ENCODE results near the gene CLCF1. TPM values are rescaled to one million over a fixed set of nuclear protein-coding genes. Genes with fewer than 3 reads are reported as not detected.

The CLCF1 gene
- total RNA-seq, 3 donors from 2014 or later, result 3.2 to 11.1 (median 10.2) TPM

DNA sequence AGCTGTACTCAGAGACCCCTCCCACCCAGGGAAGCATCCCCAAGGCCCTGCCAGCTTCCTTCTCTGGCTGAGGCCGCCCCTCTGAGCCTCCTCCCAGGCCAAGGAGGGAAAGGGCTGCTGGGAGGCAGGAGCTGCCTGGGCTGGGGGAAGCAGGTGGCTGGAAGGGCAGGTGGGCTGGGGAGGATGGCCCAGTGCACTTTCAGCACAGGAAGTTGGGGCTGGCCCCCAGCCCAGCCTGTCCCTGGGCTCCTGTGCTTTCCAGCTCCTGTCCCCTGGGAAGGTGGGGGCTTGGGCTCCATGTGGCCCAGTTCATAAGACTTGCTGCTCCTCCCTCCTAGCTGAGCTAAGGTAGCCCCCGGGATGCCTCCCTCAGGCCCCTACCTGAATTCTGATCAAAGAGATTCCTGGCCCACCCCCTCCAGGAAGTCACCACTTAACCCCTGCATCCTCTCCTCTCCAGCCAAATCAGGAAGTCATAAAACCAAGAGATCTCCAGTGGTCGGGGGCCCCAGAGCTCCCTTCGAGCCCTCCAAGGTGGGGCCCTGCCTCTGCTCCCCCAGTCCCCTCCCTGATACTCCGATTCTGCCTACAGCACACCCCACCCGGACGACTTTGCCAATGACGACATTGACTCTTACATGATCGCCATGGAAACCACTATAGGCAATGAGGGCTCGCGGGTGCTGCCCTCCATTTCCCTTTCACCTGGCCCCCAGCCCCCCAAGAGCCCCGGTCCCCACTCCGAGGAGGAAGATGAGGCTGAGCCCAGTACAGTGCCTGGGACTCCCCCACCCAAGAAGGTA is 23.4 kb upstream of the CLCF1 start:
- intact Hi-C loops (cut with DNase I; ENCODE audit: low total_unique reads), result loop anchor here (10.0 kb wide), 1 partner anchor 108 kb away; the partner anchor contains the start of genes CDK2AP2 and PITPNM1
- Histone ChIP-seq H3K27ac (no peak overlapping the region), H3K4me1 (peaks cover 16 to 18% of the 10 kb centered on the region in 2 donors), H3K27me3 (no peaks in the 10 kb centered on the region), H3K36me3 (no peaks in the 10 kb centered on the region), H3K9me3 (no peaks in the 10 kb centered on the region), H3K4me3 (no peak overlapping the region)
- DNase-seq (ENCODE audit: low spot score in 2 of 2), result no peak
- TF ChIP-seq POLR2AphosphoS5 (IDR thresholded peaks at IDR 0.05) (no peak), POLR2A (IDR thresholded peaks at IDR 0.05) (no peak)
- TF ChIP-seq, protein P1, sequence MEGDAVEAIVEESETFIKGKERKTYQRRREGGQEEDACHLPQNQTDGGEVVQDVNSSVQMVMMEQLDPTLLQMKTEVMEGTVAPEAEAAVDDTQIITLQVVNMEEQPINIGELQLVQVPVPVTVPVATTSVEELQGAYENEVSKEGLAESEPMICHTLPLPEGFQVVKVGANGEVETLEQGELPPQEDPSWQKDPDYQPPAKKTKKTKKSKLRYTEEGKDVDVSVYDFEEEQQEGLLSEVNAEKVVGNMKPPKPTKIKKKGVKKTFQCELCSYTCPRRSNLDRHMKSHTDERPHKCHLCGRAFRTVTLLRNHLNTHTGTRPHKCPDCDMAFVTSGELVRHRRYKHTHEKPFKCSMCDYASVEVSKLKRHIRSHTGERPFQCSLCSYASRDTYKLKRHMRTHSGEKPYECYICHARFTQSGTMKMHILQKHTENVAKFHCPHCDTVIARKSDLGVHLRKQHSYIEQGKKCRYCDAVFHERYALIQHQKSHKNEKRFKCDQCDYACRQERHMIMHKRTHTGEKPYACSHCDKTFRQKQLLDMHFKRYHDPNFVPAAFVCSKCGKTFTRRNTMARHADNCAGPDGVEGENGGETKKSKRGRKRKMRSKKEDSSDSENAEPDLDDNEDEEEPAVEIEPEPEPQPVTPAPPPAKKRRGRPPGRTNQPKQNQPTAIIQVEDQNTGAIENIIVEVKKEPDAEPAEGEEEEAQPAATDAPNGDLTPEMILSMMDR (IDR thresholded peaks at IDR 0.05), result no peak

DNA sequence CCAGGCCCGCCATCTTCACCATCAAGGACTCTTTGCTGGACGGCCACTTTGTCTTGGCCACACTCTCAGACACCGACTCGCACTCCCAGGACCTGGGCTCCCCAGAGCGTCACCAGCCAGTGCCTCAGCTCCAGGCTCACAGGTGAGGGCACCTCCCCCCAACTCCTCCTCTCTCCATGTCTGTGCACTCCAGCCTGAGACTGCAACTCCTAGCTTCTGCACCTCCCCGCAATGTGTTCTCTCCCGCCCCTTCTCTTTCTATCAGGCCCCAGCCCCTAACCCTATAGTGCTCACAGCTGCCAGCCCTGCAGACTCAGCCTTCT is 22.8 kb upstream of the CLCF1 start:
- Histone ChIP-seq H3K27ac (no peak overlapping the region), H3K4me3 (no peak overlapping the region), H3K27me3 (no peaks in the 10 kb centered on the region), H3K4me1 (peaks cover 16 to 18% of the 10 kb centered on the region in 2 donors), H3K36me3 (no peaks in the 10 kb centered on the region), H3K9me3 (no peaks in the 10 kb centered on the region)
- intact Hi-C loops (cut with DNase I; ENCODE audit: low total_unique reads), result loop anchor here (10.0 kb wide), 1 partner anchor 109 kb away; the partner anchor contains the start of genes CDK2AP2 and PITPNM1
- no peak for DNase-seq (ENCODE audit: low spot score in 2 of 2)
- TF ChIP-seq, protein P1 (IDR thresholded peaks at IDR 0.05), result no peak
- TF ChIP-seq POLR2AphosphoS5 (IDR thresholded peaks at IDR 0.05) (no peak), POLR2A (IDR thresholded peaks at IDR 0.05) (no peak)

DNA sequence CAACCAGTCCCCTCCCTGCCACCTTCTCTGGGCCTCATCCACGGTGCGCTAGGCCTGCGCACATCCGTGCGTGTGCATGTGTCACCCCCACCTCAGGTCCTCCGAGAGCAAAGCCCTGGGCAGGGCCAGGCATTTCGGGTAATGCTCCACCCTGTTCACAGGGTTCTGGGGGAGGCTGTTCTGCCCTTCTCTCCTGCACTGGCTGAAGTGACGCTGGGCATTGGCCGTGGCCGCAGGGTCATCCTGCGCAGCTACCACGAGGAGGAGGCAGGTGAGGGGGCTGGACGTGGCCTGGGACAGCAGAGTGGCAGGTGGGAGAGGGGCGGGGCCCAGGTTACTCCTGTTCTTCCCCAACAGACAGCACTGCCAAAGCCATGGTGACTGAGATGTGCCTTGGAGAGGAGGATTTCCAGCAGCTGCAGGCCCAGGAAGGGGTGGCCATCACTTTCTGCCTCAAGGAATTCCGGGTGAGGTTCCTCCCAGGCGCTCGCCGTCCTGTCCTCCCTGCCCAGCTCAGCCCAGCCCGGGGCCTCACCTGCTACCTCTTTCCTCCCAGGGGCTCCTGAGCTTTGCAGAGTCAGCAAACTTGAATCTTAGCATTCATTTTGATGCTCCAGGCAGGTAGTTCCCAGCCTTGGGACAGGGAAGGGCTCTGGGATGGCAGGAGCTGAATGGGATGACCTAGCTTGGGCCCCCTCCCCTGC is 22.3 kb upstream of the CLCF1 start:
- Histone ChIP-seq H3K9me3 (no peaks in the 10 kb centered on the region), H3K27ac (no peak overlapping the region), H3K36me3 (no peaks in the 10 kb centered on the region), H3K4me1 (peaks cover 15 to 18% of the 10 kb centered on the region in 2 donors), H3K27me3 (no peaks in the 10 kb centered on the region), H3K4me3 (no peak overlapping the region)
- TF ChIP-seq, protein P1 (IDR thresholded peaks at IDR 0.05), result no peak
- TF ChIP-seq POLR2AphosphoS5 (IDR thresholded peaks at IDR 0.05) (no peak), POLR2A (IDR thresholded peaks at IDR 0.05) (no peak)
- DNase-seq (ENCODE audit: low spot score in 2 of 2), result no peak
- intact Hi-C loops (cut with DNase I; ENCODE audit: low total_unique reads), result loop anchor here (10.0 kb wide), 1 partner anchor 109 kb away; the partner anchor contains the start of genes CDK2AP2 and PITPNM1

DNA sequence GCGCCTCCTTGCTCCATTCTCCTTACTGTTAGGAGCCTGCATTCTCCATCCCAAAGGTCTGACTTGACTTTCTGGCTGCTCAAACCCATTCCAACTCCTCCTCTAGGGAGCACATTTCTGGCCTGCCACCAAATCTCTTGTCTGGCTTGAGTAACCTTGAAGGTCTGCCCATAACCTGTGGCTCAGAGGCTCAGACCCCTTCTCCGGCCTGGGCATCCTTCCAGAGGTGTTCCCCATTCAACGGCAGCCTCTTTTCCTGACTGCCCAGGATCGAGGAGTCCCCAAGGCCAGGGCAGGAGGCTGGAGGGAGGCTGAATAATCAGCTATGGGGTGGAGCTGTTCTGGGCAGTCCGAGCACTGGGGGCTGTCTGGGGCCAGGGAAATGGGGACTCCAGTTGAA is 20.6 kb upstream of the CLCF1 start:
- no peak overlapping the region for H3K4me3 ChIP-seq
- no peaks in the 10 kb centered on the region for H3K27me3 ChIP-seq
- TF ChIP-seq, protein P1 (IDR thresholded peaks at IDR 0.05), result no peak
- TF ChIP-seq POLR2AphosphoS5 (IDR thresholded peaks at IDR 0.05), result no peak
- no peak for TF ChIP-seq POLR2A (IDR thresholded peaks at IDR 0.05)
- intact Hi-C loops (cut with DNase I; ENCODE audit: low total_unique reads), result loop anchor here (5.0 to 10.0 kb wide), 2 partner anchors 37 to 111 kb away; partner anchors contain the start of genes CDK2AP2 and PITPNM1
- no peak for DNase-seq (ENCODE audit: low spot score in 2 of 2)
- no peaks in the 10 kb centered on the region for H3K9me3 ChIP-seq
- no peaks in the 10 kb centered on the region for H3K36me3 ChIP-seq
- H3K27ac ChIP-seq, result no peak overlapping the region
- peaks cover 4% of the 10 kb centered on the region in 2 donors for H3K4me1 ChIP-seq

DNA sequence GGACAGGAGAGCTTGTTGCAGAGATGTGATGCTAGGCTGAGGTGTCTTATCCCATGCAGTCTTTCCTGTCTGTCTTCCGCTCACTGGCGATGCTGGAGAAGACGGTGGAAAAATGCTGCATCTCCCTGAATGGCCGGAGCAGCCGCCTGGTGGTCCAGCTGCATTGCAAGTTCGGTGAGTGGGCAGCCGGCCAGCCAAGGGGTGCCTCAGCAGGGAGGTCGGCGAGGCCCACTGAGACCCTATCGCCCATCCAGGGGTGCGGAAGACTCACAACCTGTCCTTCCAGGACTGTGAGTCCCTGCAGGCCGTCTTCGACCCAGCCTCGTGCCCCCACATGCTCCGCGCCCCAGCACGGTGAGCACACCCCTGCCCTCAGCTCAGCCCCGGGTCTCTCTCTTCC is 20.0 kb upstream of the CLCF1 start:
- Histone ChIP-seq H3K4me1 (peaks cover 4% of the 10 kb centered on the region in 2 donors), H3K27ac (no peak overlapping the region), H3K27me3 (no peaks in the 10 kb centered on the region), H3K4me3 (no peak overlapping the region), H3K9me3 (no peaks in the 10 kb centered on the region), H3K36me3 (no peaks in the 10 kb centered on the region)
- intact Hi-C loops (cut with DNase I; ENCODE audit: low total_unique reads), result loop anchor here (5.0 to 10.0 kb wide), 2 partner anchors 36 to 111 kb away; partner anchors contain the start of genes CDK2AP2 and PITPNM1
- no peak for TF ChIP-seq POLR2A (IDR thresholded peaks at IDR 0.05)
- TF ChIP-seq POLR2AphosphoS5 (IDR thresholded peaks at IDR 0.05), result no peak
- TF ChIP-seq, protein P1 (IDR thresholded peaks at IDR 0.05), result no peak
- no peak for DNase-seq (ENCODE audit: low spot score in 2 of 2)
